AG08396 (cell line): Measurements from ENCODE around the gene KIAA1614.

Source experiments
- DNase-seq: peaks from one replicate; pipeline ENCODE4 v3.0.0; 2012; ENCODE audit warnings: low spot score, mixed read lengths

KIAA1614 gene

DNA sequence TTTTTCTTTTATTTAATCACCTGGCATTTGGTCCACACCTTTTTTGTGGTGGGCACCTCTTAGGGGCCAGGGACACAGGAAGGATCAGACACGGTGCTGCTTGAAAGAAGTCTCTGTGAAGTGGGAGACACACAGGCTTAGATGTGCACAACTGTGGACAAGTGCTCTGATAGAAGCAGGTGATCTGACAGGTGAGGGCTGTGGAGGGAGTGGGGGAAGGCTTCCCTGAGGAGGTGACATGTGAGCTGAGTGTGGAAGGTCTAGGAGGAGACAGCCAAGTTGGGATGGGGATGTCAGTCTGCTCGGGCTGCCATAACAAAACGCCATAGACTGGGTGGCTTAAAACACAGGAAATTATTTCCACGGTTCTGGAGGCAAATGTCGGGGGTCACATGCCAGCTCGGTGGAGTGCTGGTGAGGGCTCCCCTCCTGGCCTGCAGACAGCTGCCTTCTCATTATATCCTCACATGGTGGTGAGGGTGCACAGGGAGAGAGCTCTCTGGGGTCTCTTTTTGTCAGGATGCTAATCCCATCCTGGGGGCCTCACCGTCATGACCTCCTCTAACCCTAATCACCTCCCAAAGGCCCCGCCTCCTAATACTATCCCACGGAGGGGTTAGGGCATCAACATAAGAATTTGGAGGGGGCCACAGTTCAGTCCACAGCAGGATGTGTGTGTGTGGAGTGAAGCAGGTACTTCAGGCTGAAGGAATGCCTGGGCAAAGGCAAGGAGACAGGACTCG, 5.2 kb upstream of the KIAA1614 start:
- DNase-seq, result no peak

DNA sequence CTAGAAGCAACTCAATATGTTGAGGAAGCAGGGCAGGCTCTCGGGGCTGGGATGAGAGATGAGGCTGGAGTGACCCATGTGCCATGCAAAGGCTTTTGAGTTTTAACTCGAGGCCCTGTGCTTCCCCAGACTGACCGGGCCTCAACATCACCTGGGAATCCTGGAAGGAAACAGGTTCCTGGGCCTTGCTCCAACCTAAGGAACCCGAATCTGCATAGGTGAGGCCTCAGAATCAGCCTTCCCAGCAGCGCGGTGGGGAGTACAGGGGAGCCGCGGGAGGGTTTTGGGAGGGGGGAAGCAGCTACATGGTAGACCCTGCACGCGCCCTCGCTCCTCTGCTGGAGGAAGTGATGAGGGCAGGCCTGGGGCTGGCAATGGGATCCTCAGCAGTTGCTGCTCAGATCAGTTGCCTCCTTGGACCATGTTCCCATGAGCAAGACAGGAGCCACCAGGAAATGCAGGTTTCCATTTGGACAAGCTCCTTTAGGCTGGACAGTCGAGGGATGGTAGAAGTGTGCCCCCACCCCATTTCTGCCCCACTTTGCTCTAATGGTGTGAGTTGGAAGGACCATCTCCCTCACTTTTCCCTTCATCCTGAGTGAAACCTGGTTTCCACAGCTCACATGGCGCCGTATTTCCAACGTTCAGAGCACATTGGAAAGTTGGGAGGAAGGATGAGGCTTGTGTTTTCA, 4.5 kb upstream of the KIAA1614 start:
- no peak for DNase-seq

DNA sequence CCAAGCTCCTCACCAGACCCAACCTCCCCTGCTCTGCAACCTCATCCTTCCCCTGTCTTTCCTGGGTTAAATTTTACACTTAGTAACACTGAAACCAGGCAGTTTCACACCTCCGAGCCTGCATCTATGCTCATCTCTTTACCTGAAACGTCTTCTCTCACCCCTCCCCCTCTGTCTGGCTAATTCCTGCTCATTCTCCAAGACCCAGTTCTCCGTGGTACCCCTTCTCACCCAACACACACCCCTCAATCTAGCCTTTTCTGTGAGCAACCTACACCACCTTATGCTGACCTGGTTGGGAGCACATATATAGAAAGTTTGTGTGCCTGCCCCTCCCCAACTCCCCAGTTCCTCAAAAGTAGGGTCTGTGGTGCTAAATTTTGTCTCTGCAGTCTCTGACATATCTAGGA, 3.7 kb upstream of the KIAA1614 start:
- DNase-seq, result no peak

DNA sequence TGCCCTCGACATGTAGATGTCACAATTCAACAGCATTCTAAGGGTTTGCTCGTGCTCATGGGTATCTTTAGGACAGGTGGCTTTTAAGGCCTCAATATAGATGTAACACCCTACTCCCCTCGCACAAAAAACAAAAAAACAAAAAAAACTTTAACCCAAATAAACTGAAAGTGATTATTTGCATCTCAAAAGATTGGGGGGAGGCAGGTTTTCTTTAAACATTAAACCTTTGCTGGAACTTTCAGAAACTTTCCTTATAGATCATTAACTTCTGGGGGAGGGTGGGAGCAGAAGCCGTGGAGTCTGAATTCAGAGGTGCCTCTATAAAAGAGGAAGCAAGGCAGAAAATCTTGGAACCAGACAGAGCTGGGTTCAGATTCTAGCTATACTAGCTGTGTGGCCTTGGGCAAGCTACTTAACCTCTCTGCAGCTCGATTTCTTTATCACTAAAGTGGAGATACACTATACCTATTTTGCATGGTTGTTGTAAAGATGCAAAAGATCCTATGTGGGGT, 3.2 kb upstream of the KIAA1614 start:
- DNase-seq, result no peak

DNA sequence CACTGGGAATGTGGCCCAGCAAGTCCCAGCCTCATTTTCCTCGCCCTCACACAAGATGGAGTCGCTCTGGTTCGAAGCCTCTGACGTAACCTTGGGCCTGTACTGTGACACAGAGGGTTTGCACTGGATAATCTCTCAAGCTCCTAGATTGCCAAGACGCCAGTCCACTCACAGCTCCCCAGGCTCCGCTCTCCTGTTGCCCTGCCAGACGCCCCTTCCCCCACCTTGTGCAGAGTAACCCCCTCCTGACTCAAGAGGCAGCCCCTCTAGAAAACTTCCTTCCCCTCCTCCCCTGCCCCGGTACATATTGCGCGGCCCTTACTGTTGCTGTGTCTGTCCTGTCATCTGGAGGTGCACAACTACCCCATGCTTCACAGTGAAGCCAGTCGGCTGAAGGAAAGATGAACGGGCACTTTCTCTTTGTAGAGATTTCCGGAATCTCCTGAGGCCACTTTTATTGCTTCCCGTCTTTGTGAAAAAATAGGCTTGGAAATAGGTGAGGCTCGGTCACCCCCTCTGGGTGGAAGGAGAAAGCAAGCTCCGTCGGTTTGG, 981 bp upstream of the KIAA1614 start:
- DNase-seq, result no peak

DNA sequence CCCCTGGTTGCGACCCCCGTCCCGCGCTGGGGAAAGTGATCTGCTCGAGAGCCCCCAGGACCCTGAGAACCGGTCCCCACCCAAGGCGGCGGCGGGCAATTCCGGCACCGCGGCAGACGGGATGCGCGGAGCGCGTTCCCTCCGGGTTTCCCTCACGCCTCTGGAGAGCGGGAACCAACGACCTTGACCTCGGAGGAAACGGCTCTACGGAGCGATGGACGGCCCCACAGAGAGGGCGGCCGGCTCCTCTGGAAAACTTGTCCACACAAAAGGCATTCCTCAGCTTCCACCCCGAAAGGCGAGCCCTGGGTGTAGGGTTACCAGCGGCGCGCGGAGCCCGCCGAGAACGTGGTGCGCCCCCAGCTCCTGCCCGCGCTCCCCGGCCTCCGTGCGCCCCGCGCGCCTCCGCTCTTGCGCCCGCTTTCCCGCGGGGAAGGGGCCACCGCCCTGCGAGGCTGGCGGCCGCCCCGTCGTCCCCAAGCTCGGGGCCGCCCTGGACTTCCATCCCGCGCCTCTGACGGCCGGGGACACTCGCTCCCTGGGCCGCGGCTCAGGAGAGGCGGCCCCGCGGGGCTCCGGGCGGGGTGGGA, 391 bp upstream of the KIAA1614 start:
- peak; percentile 64 for DNase-seq

DNA sequence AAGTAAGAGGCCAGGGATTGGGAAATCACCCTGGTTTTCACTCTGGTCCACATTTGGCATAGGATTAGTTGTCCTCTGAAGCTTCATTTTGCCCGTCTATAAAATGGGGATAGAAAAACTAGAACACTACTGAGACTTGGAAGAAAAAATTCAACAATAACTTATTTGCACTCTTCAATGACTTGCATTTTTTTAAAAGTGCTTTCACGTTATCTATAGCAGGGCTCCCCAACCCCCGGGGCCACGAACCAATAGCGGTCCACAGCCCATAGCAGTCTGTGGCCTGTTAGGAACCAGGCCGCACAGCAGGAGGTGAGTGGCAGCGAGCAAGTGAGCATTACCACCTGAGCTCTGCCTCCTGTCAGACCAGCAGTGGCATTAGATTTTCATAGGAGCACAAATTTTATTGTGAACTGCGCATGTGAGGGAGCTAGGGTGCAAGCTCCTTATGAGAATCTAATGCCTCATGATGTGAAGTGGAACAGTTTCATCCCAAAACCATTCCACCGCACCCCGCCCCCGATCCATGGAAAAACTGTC, 2.8 kb downstream of the KIAA1614 start:
- DNase-seq, result no peak

DNA sequence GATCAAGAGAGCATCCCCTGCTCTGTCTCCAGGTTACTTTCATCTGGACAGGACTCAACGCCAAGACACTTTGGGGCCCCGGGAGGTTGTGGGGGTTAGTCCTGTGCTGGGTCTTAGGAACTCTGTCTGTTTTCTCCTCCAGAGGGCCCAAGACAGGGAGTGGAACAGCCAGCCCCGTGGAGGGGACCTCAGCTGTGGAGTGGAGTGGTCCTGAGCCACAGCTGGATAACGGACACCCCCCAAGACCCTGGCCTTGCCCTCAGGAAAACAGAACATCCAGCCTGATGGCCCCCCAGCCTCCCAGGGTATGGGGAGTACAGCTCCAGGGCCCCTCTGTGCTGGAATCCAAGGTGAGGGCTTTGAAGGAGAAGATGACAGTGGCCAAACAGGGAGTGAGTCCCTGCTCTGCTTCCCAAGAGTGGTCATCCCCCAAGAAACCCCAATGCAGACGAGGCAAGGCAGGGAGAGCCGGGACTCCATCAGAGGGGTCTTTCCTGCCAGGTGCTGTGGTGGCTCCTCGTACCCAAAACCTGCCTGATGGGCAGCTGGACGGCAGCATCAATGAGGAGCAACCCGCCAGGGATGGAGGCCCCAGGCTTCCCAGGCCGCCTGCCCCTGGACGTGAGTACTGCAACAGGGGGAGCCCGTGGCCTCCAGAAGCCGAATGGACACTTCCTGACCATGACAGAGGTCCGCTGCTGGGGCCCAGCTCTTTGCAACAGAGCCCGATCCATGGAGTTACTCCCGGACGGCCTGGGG, 3.5 kb downstream of the KIAA1614 start:
- no peak for DNase-seq

DNA sequence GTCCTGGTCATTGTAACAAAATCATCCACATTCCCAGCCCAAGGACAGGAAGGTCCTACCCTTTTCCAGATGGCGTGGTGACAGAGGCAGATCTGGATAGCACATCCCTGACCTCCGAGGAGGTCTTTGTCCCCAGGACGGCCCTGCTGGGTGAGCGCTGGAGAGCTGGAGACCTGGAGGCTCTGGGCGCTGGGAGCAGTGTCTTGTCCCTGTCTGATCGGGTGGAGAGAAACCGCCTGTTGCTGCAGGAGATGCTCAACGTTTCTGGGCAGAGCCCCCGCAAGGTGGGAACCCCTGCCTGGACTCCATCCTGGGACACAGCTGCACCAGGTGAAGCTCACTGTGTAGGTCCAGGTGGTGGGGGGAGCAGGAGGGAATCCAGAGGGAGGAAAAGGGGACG, 4.1 kb downstream of the KIAA1614 start:
- DNase-seq, result no peak

DNA sequence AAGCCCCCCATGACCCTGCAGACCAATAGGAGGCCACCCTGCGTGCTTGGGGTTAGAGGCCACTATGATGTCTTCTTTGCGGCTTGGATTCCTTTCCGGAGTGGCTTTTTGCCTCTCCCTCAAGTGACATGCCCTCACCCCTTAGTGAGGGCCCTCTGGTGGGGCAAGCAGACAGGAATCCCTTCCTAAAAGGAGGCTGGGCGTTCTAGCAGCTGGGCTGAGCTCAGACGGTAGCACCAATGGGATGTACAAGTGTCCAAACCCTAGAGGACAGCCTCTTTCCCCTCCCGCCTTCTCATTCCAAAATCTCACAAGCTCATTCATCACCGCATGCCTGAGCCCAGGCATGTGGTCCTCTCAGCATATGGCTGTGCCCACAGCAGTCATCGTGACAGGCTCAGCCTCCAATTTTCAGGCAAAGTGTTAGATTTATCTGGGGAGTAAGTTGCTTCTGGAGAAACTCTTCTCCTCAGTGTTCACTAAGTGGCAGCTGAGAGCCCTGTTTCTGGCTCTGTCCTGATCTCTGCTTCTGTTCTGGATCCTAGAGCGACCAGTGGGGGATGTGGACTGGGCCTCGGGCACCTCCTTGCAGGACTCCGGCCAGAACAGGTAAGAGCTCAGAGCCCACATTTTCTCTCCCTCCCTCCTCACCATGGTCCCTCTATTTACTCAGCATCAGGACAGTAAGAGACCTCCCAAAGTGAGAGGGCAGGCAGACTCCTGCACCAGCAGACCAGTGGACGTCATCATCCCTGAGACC, 4.8 kb downstream of the KIAA1614 start:
- peak; percentile 75 for DNase-seq

DNA sequence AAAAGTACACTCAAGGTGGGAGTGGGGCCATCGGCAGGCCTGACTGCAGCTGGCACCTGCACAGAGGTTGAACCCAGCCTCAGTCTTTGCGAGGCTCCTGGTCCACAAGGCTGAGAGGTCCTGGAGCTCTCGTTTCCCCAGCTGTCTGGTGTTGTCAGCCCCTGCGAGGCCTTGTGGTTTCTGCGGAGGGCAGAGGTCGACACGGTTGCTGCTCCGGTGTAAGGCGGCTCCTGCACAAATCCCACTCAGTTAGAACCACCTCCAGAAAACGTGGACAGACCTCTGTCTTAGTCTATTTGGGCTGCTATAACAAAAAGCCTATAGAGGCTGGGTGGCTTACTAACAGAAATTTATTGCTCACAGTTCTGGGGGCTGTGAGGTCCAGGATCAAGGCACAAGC, 5.8 kb downstream of the KIAA1614 start:
- DNase-seq, result no peak

DNA sequence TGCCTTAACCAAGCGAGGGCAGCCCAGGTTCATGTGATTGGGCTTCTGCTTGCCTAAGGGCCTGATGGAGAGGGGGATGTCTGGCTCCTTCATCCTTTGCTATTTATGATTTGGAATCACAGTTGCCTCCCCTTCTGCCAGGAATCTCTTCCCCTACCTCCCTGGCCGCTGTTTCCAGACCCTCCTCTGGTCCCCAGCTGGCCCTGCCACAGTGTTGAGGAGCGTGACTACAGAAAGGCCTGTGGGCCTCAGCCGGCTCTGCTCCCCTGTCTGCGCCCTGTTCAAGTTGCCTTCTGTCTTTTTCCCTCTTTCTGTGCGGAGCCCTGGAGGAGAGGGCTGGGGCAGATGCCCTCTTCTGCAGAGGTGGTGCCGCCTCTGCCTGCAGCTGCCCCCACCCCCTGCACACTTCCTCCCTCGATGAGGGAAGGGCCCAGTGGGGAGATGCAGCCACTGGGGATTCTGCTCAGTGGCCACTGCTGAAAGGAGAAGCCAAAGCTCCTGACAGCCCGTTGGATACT, 6.5 kb downstream of the KIAA1614 start:
- no peak for DNase-seq

DNA sequence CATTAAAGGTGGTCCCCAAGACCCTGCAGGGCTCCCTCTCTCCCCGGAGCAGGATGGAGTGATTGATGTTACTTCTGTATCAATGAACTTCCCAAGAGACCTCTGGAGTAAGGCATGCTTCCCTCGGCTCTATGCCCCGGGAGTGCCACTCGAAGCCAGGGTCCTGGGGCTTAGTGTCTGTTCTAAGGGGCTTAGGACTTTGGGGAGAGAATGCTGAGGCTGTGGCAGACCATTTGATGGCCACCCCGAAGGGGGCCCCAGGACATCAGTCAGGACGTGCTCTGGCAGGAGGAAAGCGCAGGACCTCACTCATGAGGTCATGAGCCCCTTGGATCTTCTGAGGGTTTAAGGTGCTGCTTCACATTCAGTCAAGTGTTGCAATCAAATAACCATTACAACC, 7.5 kb downstream of the KIAA1614 start:
- DNase-seq, result no peak

DNA sequence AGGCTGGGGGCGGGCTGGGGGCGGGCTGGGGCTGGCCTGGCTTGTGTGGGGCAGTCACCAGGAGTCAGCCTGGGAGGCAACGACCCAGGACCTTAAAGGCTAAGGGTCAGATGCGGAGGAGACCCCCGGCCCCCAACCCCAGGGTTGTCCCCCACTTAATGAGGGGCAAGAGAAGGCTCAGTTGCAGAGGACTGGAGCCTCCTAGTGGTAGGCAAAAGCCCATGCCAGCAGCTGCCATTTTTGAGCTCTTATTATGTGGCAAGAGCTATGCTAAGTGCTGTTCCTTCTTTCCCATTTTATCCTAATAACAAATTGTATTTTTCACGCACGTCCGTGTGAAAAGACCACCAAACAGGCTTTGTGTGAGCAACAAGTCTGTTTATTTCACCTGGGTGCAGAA, 8.0 kb downstream of the KIAA1614 start:
- peak; percentile 50 for DNase-seq

DNA sequence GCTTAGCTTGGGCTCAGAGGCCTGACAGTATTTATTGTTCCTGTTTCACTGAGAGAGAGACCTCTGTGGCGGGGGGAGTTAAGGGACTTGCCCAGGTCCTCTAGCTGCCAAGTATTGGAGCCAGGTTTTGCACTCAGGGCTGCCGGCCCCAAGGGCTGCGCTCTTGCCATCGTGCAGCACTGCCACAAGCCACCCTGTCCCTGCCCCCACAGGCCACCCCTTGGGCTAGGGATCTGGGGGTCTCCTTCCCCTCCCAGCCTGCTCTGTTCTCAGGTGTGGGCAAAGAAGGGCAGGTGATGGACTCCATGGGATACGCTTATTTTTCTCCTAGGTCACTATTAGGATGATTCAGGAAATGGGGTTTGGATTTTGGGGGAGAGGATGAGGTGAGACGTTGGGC, 8.7 kb downstream of the KIAA1614 start:
- no peak for DNase-seq

DNA sequence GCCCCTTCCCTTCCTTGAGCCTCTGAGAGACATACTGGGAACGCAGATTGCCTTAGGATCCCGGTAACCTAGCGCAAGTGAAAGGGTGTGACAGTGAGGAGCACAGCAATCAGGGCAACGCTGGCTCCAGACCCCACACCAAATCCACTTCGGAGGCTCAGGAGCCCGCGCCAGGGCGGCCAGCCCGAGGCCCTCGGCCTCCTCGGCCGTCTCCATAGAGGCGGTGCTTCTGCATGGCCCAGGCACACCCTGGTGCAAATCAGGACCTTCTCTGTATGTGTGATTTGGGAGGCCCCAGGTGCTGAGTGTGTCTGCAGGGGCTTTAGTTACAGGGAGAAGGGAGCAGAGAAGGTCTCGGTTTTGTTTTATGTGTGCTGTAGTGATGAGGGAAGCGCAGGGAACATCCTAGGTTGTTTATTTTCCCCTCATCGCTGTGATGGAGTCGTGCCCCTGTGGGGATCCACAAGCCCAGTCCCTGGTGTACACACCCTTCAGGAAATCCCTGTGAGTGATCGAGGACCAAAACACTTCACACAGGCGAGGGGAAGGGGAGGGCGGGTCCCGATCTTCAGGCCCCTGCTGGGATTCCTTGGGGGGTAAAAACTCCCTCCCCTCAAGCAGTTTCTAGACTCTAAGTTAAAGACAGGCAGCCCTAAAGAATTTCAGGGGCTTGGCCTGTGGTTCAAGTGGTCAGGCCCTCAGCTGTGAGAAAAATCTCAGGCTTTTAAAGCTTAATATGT, 9.4 kb downstream of the KIAA1614 start:
- no peak for DNase-seq

DNA sequence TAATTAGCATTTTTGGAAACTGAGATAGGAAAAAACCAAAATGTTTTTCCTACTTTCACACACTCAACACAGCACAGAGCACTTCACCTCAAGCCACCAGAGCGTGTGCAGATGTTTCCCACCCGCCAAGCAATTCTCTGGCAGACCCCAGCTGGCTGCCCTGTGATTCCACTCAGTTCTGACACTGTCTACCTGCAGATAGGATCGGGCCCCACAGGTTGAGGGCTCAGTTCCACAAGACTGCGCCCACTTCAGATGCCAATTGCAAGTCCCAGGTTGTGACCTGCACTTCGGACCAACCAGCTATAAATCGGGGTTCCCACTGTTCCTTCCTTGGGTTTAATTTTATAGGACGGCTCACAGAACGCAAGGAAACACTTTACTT, 9.9 kb downstream of the KIAA1614 start:
- no peak for DNase-seq

DNA sequence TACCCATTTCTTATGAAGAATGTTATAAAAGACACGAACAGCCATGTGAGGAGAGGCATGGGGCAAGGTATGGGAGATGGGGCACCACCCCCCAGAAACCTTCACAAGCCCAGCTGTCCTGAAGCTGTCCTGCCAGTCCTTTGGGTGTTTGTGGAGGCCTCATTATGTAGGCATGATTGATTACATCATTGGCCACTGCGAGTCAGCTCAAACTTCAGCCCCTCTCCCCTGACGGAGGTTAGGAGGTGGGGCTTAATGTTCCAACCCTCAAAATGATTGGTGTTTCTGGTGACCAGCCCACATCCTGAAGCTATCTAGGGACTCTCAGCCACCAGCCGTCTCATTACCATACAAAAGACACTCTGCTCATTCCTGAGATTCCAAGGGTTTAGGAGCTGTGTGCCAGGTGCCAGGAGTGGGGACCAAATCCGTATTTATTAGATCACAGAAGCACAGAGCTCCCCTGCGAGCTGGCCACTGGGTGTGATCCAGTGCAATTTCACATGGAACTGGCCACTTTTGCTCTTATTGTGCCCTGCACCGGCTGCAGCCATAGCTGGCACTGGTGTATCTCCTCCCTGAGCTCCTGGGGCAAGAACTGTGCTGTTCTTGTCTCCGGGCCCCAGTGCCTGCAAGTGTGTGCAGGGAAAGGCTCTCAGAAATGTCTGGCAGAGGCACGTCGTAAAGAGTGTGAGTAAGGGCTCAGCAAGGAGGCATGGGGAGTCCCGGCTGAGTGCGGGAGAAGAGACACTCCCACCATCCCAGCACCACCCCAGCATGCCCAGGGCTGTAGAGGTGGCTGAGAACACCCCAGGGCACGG, 10.5 kb downstream of the KIAA1614 start:
- no peak for DNase-seq

DNA sequence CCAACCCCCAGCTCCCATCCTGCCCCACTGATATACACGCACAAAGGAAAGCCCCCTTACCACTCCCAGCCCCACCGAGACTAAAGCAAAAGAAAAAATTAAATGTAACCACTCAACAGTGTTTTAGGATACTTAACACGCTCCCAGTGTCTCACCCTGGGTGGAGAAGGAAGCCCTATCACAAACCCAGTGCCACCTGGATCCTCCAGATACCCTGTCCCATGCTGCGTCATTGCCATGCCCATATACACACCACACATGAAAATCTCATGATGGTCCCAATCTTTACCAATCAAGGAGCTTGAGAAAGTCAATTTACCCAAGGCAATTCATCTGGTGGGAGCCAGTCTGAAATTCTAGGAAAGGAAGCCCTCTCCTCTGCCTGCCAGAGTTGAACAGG, 11.2 kb downstream of the KIAA1614 start:
- no peak for DNase-seq
